SK-N-SH treated with all-trans-retinoic acid at 6 μM for 48 hours (cell line): ENCODE results near the gene AP3S1.

Source experiments
- GLIS3 ChIP-seq: fragments of 250-450 bp; sonication (Bioruptor Pico); IDR thresholded peaks from 2 replicates; pipeline ENCODE4 v1.5.0; 2020; ENCODE audit warnings: mild to moderate bottlenecking, moderate library complexity
- RARB ChIP-seq: fragments of 250-450 bp; sonication (Bioruptor Pico); IDR thresholded peaks from 2 replicates; pipeline ENCODE4 v1.8.0; 2021; ENCODE audit warnings: mild to moderate bottlenecking, moderate library complexity
- ZFP30 ChIP-seq: fragments of 450-650 bp; formaldehyde crosslinking; IDR thresholded peaks from 2 replicates; pipeline ENCODE4 v1.5.0; 2022; ENCODE audit warnings: mild to moderate bottlenecking, moderate library complexity
- ZNF70 ChIP-seq: fragments of 450-650 bp; formaldehyde crosslinking; IDR thresholded peaks from 2 replicates; pipeline ENCODE4 v1.5.0; 2020; ENCODE audit warnings: mild to moderate bottlenecking, moderate library complexity

- no peak for TF ChIP-seq ZNF70 (CRISPR knock-in tag)
- no peak for TF ChIP-seq ZFP30 (CRISPR knock-in tag)
- no peak for TF ChIP-seq RARB (CRISPR knock-in tag)
- no peak for TF ChIP-seq GLIS3 (CRISPR knock-in tag)
Measured at GRCh38 chr5:115843444-115844130, 1.9 kb downstream of the AP3S1 start.
